ENCODE data around the gene LRIT2.

- TF ChIP-seq CTCF (IDR thresholded peaks at IDR 0.05), result no peak
- TF ChIP-seq POLR2A (IDR thresholded peaks at IDR 0.05), result no peak
- no peak for TF ChIP-seq EP300 (IDR thresholded peaks at IDR 0.05)
Observed at GRCh38 chr10:84233940-84234339, 8.6 kb upstream of the LRIT2 start.
